Heart left ventricle (tissue), 16 donors: ENCODE measurements around the gene PGAP3. TPM values are rescaled to one million over a fixed set of nuclear protein-coding genes. Genes with fewer than 3 reads are reported as not detected.

Source experiments
- ATAC-seq, 4 donors: fragments of 200-7000 bp; cut with Tn5 transposase; one replicate each; pipeline ENCODE4 v1.9.1; 2020 to 2022; ENCODE audit warnings: moderate library complexity in 4 of 4, mild to moderate bottlenecking in 3 of 4, moderate number of reproducible peaks in 1 of 4
- DNase-seq, 5 donors: peaks; one replicate each; pipeline ENCODE4 v3.0.0-alpha.2; 2020
- H3K27ac ChIP-seq, 12 donors: fragments of 200-600 bp; sonication (generic) in 4 of 12; one replicate each; pipeline versions ENCODE4 v1.5.0 to v1.8.0; 2016 to 2022; ENCODE audit warnings: mild to moderate bottlenecking in 2 of 12
- H3K27me3 ChIP-seq, 9 donors: fragments of 200-600 bp; sonication (generic) in 2 of 9; one replicate each; pipeline versions ENCODE4 v1.5.1 to v1.8.0; 2016 to 2022; ENCODE audit warnings: mild to moderate bottlenecking in 3 of 9
- H3K36me3 ChIP-seq, 9 donors: fragments of 200-600 bp; sonication (generic) in 2 of 9; one replicate each; pipeline versions ENCODE4 v1.5.0 to v1.8.0; 2018 to 2022; ENCODE audit warnings: mild to moderate bottlenecking in 2 of 9
- H3K4me1 ChIP-seq, 12 donors: fragments of 200-600 bp; sonication (generic) in 4 of 12; one replicate each; pipeline versions ENCODE4 v1.5.0 to v1.8.0; 2016 to 2022; ENCODE audit warnings: mild to moderate bottlenecking in 3 of 12
- H3K4me3 ChIP-seq, 12 donors: fragments of 200-600 bp; sonication (generic) in 4 of 12; one replicate each; pipeline versions ENCODE4 v1.5.0 to v1.8.0; 2017 to 2022; ENCODE audit warnings: mild to moderate bottlenecking in 9 of 12, moderate library complexity in 4 of 12
- H3K9me3 ChIP-seq, 12 donors: fragments of 200-600 bp; sonication (generic) in 4 of 12; one replicate each; pipeline versions ENCODE4 v1.5.0 to v1.8.0; 2016 to 2022; ENCODE audit warnings: mild to moderate bottlenecking in 1 of 12
- CTCF ChIP-seq, 12 donors: fragments of 200-600 bp; sonication (generic) in 4 of 12; IDR thresholded peaks; one replicate each; pipeline versions ENCODE4 v1.5.0 to v1.8.0; 2018 to 2022; ENCODE audit warnings: antibody characterized with exemption in 12 of 12, mild to moderate bottlenecking in 5 of 12
- POLR2A ChIP-seq, 2 donors: fragments of 450-650 bp; IDR thresholded peaks; one replicate each; pipeline ENCODE4 v1.6.1; 2017; ENCODE audit warnings: antibody characterized with exemption in 2 of 2, mild to moderate bottlenecking in 2 of 2, moderate library complexity in 2 of 2
- WGBS, 4 donors: extraction: QIAGEN DNeasy Blood & Tissue Kit in 2 of 4; methylation state at CpG; one replicate each; pipeline versions ENCODE4 v1.1.5 to v1.1.7; 2013 to 2018; 5-methylcytosine and 5-hydroxymethylcytosine counted together
- intact Hi-C, 10 donors: fragments of 100-400 bp; cut with DNase I; formaldehyde crosslinking; loops; one replicate each; pipeline versions ENCODE4 v1.11.1 to v1.14.2; 2022
- polyA plus RNA-seq, 2 donors: library from polyadenylated mRNA; stranded (reverse); fragments of 200-250 nt; gene quantifications; one replicate each; pipeline ENCODE4 v1.2.3, GENCODE V29; 2013
- total RNA-seq, 9 donors: library from RNA; depleted of rRNA in 2 of 9; stranded (reverse); fragments of >200 nt in 2 of 9; fragmentation: NEBNext Ultra II Directional in 3 of 9; extraction: Animal tissue kit (Norgen Biotek cat#: 25700) in 3 of 9; gene quantifications; one replicate each; pipeline versions ENCODE4 v1.1.0 to v1.2.4, GENCODE V29; 2016 to 2023
- donor health status: ischemic (EF 13 %, LVEDD 7.1; RV severe dilation, severe dysfunction).
- donor health status: healthy with polysubstance abuse.
- donor health status: DM: no; HTN: yes; CAD: no.
- donor health status: DM: no; HTN: no; CAD: no.
- donor health status: ischemic (EF 25% LVEDD 6.9; RV normal size, moderate dysfunction).
- donor health status: ischemic (EF 25% LVEDD 5.7; RV mildly dilated, moderate dysfunction).
- donor health status: healthy.
- donor health status: DM: yes; HTN: yes; CAD: no.
- donor health status: ischemic (EF 35%, LVEDD 5.7; RV mildly dilated, moderate dysfunction).
- donor health status: nonischemic (EF 11% LVEDD 7.7; RV severe dilation, severe dysfunction).
- donor health status: DM: yes; HTN: yes; CAD: no.
- donor health status: PGD.
- donor health status: ischemic (EF 29% LVEDD 5.4; RV normal size, mild dysfunction).
- donor health status: nonischemic (EF 23%, LVEDD 6.1; RV moderate dilation, normal function).

The PGAP3 gene
- total and polyA plus RNA-seq, 11 donors: 8.0 to 18.8 (median 13.3) TPM

GRCh38 chr17:39639043-39639442 lies 48.8 kb downstream of the PGAP3 start:
- no peak overlapping the region for H3K4me3 ChIP-seq
- H3K27me3 ChIP-seq: no peaks in the 10 kb centered on the region
- WGBS, 4 donors: 74 to 82% (median 79%) methylated on average over 2 of the region's 2 CpGs
- no peaks in the 10 kb centered on the region for H3K36me3 ChIP-seq
- TF ChIP-seq CTCF (IDR thresholded peaks at IDR 0.05) (no peak), POLR2A (IDR thresholded peaks at IDR 0.05) (no peak)
- intact Hi-C loops: loop anchor here in 5 of 10 donors (5.0 kb wide), 3 partner anchors 33 to 113 kb away; partner anchors contain the start of gene MIEN1 (in 1 of the 5)
- DNase-seq (no peak), ATAC-seq (no peak)
- no peak overlapping the region for H3K27ac ChIP-seq
- H3K9me3 ChIP-seq: no peaks in the 10 kb centered on the region
- peaks cover 10 to 76% (median 55%) of the 10 kb centered on the region in 12 donors for H3K4me1 ChIP-seq

GRCh38 chr17:39638317-39638716 lies 49.5 kb downstream of the PGAP3 start:
- no peaks in the 10 kb centered on the region for H3K36me3 ChIP-seq
- peaks cover 10 to 73% (median 54%) of the 10 kb centered on the region in 12 donors for H3K4me1 ChIP-seq
- no peaks in the 10 kb centered on the region for H3K27me3 ChIP-seq
- ATAC-seq (no peak), DNase-seq (no peak)
- WGBS, 4 donors: 93 to 95% (median 94%) methylated on average over 7 of the region's 7 CpGs
- no peak overlapping the region for H3K27ac ChIP-seq
- intact Hi-C loops: loop anchor here in 5 of 10 donors (5.0 kb wide), 3 partner anchors 34 to 114 kb away; partner anchors contain the start of gene MIEN1 (in 1 of the 5)
- H3K9me3 ChIP-seq: no peaks in the 10 kb centered on the region
- TF ChIP-seq CTCF (IDR thresholded peaks at IDR 0.05) (no peak), POLR2A (IDR thresholded peaks at IDR 0.05) (no peak)
- H3K4me3 ChIP-seq: peak overlapping the region in 8 of 12 donors; percentile 72 to 95 (median 87)

GRCh38 chr17:39636927-39637736 lies 50.7 kb downstream of the PGAP3 start, which contains the start of gene STARD3:
TSS of gene STARD3 (plus strand) at chr17:39637144. CDS start at chr17:39653532, 16,388 bp downstream.
- ATAC-seq: peak; percentile 90 to 97 (median 96)
- no peaks in the 10 kb centered on the region for H3K27me3 ChIP-seq
- DNase-seq: peak; percentile 94 to 97 (median 95)
- peaks cover 10 to 62% (median 48%) of the 10 kb centered on the region in 12 donors for H3K4me1 ChIP-seq
- H3K27ac ChIP-seq: peak within 1 kb of the TSS; percentile 74 to 96 (median 92)
- peak within 1 kb of the TSS; percentile 56 to 95 (median 82) for H3K4me3 ChIP-seq
- no peaks in the 10 kb centered on the region for H3K36me3 ChIP-seq
- TF ChIP-seq CTCF (IDR thresholded peaks at IDR 0.05) (peak in 7 of 12 donors; percentile 15 to 52 (median 32)), POLR2A (IDR thresholded peaks at IDR 0.05) (peak in 1 of 2 donors; percentile 77)
- intact Hi-C loops: loop anchor here in 5 of 10 donors (5.0 kb wide), 3 partner anchors 35 to 115 kb away; partner anchors contain the start of gene MIEN1 (in 1 of the 5)
- 0 to 1% (median 1%) methylated on average over 60 to 69 of the region's 69 CpGs for WGBS, 4 donors
- H3K9me3 ChIP-seq: no peaks in the 10 kb centered on the region

- peaks cover 0 to 4% (median 0%) of the 10 kb centered on the region in 9 donors for H3K27me3 ChIP-seq
- intact Hi-C loops: loop anchor here in 5 of 10 donors (5.0 kb wide), 3 partner anchors 36 to 116 kb away; partner anchors contain the start of gene MIEN1 (in 1 of the 5)
- peak overlapping the region; percentile 74 to 96 (median 92) for H3K27ac ChIP-seq
- no peaks in the 10 kb centered on the region for H3K36me3 ChIP-seq
- peak overlapping the region; percentile 56 to 95 (median 82) for H3K4me3 ChIP-seq
- ATAC-seq (peak in 2 of 4 donors; percentile 7 to 16), DNase-seq (no peak)
- H3K9me3 ChIP-seq: no peaks in the 10 kb centered on the region
- TF ChIP-seq CTCF (IDR thresholded peaks at IDR 0.05): no peak
- TF ChIP-seq POLR2A (IDR thresholded peaks at IDR 0.05): no peak
- WGBS, 4 donors: 28 to 34% (median 32%) methylated on average over 6 of the region's 6 CpGs
- peaks cover 10 to 56% (median 45%) of the 10 kb centered on the region in 12 donors for H3K4me1 ChIP-seq
Observed at GRCh38 chr17:39636587-39636926, 51.3 kb downstream of the PGAP3 start.
